Astrocyte of the spinal cord (primary cell): ENCODE results near the gene DOLPP1.

Source experiments
- DNase-seq: peaks from one replicate; pipeline ENCODE4 v3.0.0; 2011; ENCODE audit warnings: low read depth, low spot score
- H3K4me3 ChIP-seq: 2 replicates; pipeline ENCODE4 v1.5.1; 2011; ENCODE audit warnings: low read depth, mild to moderate bottlenecking, low read length, moderate library complexity
- in situ Hi-C: cut with HindIII; loops from 2 replicates; pipeline ENCODE4 v1.10.0; 2017; ENCODE audit warnings: low sequenced_read_pairs
- TF ChIP-seq, protein P1 (sequence below): IDR thresholded peaks from 2 replicates; pipeline ENCODE4 v1.5.1; 2012; ENCODE audit warnings: low read depth, mild to moderate bottlenecking, low read length, inconsistent platforms

Gene DOLPP1

DNA sequence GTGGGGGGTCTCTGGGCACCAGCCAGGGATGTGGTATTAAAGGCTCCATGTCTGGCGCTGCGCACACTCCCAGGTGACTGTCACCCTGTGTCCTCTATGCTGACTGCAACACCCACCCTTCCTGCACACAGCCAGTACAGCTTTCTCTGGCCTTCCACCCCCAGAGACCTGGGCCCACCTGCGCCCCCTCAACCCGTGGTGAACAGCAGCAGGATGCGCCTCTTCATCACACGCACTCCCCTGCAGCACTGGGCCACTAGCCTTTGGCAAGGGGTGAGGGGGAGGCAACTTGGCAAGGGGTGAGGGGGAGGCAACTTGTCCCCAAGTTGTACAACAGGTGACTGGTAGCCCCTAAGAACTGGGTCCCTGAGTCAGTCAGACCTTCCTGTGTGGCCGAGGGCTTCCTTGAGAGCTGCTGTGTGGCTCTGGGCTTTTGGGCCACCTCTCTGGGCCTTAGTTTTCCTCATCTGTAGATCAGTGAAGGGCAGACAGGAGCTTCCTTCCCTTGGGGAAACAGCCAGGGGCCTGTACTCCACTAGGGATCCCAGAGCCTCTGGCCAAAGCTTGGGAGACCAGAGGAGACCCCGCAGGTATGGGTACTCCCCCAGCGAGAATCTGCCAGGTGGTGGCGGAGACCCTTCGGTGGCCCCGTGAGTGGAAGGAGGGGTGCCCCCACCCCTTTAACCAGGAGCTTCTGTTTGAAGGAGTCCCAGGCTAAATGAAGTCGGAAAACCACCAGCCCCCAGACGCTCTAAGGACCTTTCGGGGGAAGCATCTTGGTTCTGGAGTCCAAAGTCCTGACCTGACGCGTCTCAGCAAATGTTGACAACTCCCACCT is 25.2 kb downstream of the DOLPP1 start:
- no peak for DNase-seq
- in situ Hi-C loops, result no loop called here
- H3K4me3 ChIP-seq, result no peak overlapping the region
- TF ChIP-seq, protein P1, sequence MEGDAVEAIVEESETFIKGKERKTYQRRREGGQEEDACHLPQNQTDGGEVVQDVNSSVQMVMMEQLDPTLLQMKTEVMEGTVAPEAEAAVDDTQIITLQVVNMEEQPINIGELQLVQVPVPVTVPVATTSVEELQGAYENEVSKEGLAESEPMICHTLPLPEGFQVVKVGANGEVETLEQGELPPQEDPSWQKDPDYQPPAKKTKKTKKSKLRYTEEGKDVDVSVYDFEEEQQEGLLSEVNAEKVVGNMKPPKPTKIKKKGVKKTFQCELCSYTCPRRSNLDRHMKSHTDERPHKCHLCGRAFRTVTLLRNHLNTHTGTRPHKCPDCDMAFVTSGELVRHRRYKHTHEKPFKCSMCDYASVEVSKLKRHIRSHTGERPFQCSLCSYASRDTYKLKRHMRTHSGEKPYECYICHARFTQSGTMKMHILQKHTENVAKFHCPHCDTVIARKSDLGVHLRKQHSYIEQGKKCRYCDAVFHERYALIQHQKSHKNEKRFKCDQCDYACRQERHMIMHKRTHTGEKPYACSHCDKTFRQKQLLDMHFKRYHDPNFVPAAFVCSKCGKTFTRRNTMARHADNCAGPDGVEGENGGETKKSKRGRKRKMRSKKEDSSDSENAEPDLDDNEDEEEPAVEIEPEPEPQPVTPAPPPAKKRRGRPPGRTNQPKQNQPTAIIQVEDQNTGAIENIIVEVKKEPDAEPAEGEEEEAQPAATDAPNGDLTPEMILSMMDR, result no peak

DNA sequence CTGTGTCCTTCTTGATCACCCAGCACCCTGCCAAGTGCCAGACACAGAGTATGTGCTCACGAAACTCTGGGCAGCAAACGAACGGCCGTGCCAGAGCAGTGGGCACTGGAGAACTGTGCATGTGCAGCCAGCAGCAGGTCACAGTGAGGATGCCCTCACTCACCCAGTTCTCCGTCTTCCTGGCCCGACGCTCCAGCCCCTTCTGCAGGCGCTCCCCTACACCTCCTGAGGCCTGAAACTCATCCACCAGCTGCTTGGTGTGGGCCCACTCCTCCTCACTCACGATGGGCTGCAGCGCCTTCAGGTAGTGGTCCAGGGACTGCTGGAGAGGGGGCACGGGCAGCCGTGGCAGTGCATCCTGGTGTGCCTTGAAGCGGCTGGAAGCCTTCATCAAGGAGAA is 26.7 kb downstream of the DOLPP1 start:
- TF ChIP-seq, protein P1, result no peak
- DNase-seq, result no peak
- no peak overlapping the region for H3K4me3 ChIP-seq
- in situ Hi-C loops, result no loop called here

DNA sequence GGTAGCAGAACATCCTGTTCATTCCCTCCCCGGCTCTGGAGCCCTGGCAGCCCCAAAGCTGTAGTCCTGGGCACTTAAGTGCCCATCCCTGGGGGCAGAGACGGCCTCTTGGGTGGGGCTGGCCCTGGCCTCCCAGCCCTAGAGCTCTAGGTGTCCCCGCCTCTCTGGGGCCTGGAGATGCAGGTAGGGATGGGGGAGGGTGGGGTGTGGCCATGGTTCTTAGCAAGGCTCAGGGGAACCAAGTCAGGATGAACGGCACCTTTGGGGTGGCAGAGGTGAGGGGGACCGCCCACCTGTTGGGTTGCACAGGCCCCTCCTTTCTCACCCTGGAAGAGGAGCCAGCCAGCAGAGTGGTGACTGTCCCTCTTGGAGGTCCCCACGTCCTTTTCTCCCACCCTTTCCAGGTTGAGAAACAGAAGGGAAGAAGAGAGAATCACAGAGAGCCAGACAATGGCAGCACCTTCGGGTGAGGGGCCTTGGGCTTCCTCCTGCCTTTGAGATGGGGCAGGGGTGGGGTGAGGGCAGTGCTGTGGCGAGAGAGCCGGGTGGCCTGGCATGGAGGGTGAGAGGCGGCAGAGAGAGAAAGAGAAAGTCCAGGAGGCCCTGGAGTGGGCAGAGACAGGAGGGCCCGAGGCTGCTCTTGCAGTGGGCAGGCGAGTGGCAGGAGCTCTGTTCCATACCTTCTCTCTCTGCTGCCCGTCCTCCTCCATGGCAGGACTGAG is 27.3 kb downstream of the DOLPP1 start:
- in situ Hi-C loops, result no loop called here
- no peak overlapping the region for H3K4me3 ChIP-seq
- TF ChIP-seq, protein P1, result no peak
- DNase-seq, result no peak

DNA sequence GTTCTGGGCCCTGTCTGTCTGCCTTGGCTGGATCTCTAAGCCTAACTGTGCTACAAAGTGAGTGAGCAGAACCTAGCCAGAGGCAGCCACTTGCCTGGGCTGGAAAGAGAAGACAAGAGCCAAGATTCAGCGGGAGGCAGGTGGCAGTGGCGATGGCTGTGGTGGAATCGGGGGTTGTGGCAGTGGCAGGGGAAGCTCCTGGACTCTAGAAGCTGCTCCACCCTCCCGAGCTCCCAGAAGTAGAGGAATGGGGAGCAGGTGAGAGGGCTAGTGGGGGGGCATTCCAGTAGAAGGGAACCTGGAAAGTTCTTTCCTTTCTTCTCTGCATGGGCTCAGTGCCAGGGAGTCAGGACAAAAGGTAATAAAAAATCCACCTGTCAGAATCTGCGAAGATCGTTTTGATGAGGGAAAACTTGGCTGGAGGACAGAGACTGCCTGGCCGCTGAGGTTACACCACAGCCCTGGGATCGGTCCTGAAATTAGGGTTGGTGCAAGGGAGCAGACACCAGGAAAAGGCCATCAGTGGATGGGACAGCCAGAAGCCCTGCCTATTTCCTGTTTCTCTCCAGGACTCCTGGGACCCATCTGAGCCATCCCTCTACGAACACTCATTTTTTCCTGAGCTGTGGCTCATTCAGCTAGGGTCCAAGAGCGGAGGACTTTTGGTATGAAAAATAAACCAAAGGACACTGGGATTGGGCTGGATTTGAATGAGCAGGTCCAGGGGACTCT is 28.1 kb downstream of the DOLPP1 start:
- no peak overlapping the region for H3K4me3 ChIP-seq
- no peak for DNase-seq
- TF ChIP-seq, protein P1, result no peak

DNA sequence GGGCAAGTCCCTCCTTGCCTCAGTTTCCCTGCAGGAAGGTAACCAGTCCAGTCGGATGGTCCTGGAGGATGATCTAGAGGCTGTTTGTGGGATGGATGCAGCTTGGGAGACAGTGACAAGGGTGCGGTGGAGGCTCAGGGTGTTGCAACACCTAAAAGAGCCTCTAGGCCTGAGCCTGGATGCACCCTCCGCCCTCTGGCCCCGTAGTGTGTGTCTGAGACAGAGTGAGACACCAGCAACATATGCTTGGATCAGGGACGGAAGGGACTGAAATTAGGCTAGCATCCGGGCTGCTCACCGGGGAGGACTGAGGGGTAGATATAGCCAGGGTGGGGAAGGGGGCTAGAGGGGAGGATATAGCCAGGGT is 28.6 kb downstream of the DOLPP1 start:
- DNase-seq, result no peak
- in situ Hi-C loops, result no loop called here
- TF ChIP-seq, protein P1, result peak; percentile 3
- H3K4me3 ChIP-seq, result peak overlapping the region; percentile 64

More for the DNA sequence above, 28.1 kb downstream of the DOLPP1 start:
- in situ Hi-C loops, result no loop called here

DNA sequence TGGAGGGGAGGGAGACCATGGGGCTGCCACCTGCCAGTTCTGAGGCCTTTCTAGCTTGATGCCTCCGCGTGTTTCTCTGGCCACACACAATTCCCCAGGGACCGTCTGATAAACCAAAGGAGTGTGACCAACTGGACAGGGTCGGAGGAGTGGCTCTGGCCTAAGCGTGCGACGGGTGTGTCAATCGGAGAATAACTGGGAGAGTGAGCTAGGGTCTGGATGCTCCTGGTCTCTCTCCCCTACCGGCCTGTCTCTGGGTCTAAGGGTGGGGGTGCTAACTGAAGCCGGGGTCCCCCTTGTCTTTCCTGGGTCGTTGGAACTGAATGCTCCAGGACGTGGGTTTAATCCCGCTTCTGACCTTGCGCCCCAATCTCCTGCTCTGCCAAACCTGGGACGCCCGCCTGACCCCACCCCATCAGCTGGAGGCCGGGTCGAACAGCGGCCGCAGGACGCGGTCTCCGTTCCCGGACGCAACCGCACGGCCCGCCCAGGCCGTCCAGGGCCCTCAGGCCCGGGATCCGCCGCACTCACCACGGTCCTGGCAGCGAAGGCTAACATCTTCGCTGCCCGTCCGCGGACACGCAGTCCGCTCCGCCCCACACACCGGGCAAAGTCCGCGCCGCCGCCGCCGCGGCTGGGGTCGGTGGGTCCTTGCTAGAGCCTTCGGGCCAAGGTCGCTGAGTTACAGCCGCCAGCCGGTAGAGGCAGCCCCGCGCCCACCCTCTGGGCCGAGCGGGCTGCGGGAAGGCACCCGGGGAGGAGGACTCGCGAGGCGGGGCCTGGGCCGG is 29.2 kb downstream of the DOLPP1 start:
- in situ Hi-C loops, result no loop called here
- TF ChIP-seq, protein P1, result no peak

More for the DNA sequence above, 29.2 kb downstream of the DOLPP1 start:
- H3K4me3 ChIP-seq, result peak overlapping the region; percentile 64
- no peak for DNase-seq
